Mesenchymal stem cell (in vitro differentiated cells and primary cell): ENCODE measurements around the gene FBXW11.
"Not testable (repeated sequence)": the region's sequence is repeated elsewhere in the genome, so short reads cannot be mapped to it uniquely, and the experiment has no call there.

ENCODE experiments used
- DNase-seq: peaks from one replicate; pipeline ENCODE4 v3.0.0-alpha.2; 2013
- H2AFZ ChIP-seq: one replicate; pipeline ENCODE4 v1.6.1; 2013; ENCODE audit warnings: low read depth, mild to moderate bottlenecking, control low read depth, inconsistent platforms, low read length, moderate library complexity
- H2AK5ac ChIP-seq: 2 replicates; pipeline ENCODE4 v1.6.1; 2013; ENCODE audit warnings: low read length, moderate library complexity, mild to moderate bottlenecking, inconsistent platforms; ENCODE audit not compliant: severe bottlenecking
- H2BK120ac ChIP-seq: one replicate; pipeline ENCODE4 v1.6.1; 2013; ENCODE audit warnings: low read depth, mild to moderate bottlenecking, inconsistent platforms, low read length, moderate library complexity
- H2BK12ac ChIP-seq, 2 experiments: one replicate each; pipeline ENCODE4 v1.6.1; 2013; ENCODE audit warnings: inconsistent platforms in 2 of 2, low read length in 2 of 2, mild to moderate bottlenecking in 2 of 2, moderate library complexity in 2 of 2, control low read depth in 1 of 2
- H2BK15ac ChIP-seq: one replicate; pipeline ENCODE4 v1.6.1; 2013; ENCODE audit warnings: mild to moderate bottlenecking, low read depth, inconsistent platforms; ENCODE audit not compliant: poor library complexity, severe bottlenecking
- H2BK5ac ChIP-seq: 2 replicates; pipeline ENCODE4 v1.6.1; 2013; ENCODE audit warnings: low read depth, mild to moderate bottlenecking, low read length, control low read depth, inconsistent platforms; ENCODE audit not compliant: poor library complexity, severe bottlenecking
- H3K14ac ChIP-seq, 2 experiments: one replicate each; pipeline ENCODE4 v1.6.1; 2013; ENCODE audit warnings: inconsistent platforms in 2 of 2, low read length in 2 of 2, control low read depth in 1 of 2, mild to moderate bottlenecking in 1 of 2, moderate library complexity in 1 of 2
- H3K18ac ChIP-seq, 2 experiments: one replicate each; pipeline ENCODE4 v1.6.1; 2013; ENCODE audit warnings: inconsistent platforms in 2 of 2, low read length in 2 of 2, control low read depth in 1 of 2, low read depth in 1 of 2, mild to moderate bottlenecking in 1 of 2
- H3K23ac ChIP-seq, 2 experiments: one replicate each; pipeline ENCODE4 v1.6.1; 2013; ENCODE audit warnings: inconsistent platforms in 2 of 2, low read length in 2 of 2, mild to moderate bottlenecking in 2 of 2, moderate library complexity in 2 of 2, control low read depth in 1 of 2
- H3K27ac ChIP-seq: 2 replicates; pipeline ENCODE4 v1.5.1; 2013; ENCODE audit warnings: mild to moderate bottlenecking, moderate library complexity, low read length, control low read depth, inconsistent platforms; ENCODE audit not compliant: poor library complexity, severe bottlenecking
- H3K27me3 ChIP-seq, 2 experiments: 2 replicates each; pipeline versions ENCODE4 v1.6.1 to v1.7.0; 2013; ENCODE audit warnings: low read length in 2 of 2, mild to moderate bottlenecking in 2 of 2, moderate library complexity in 2 of 2, control low read depth in 1 of 2, inconsistent platforms in 1 of 2; ENCODE audit not compliant: control insufficient read depth in 1 of 2, insufficient read depth in 1 of 2
- H3K36me3 ChIP-seq, 2 experiments: 2 replicates each; pipeline versions ENCODE4 v1.6.1 to v1.7.0; 2013; ENCODE audit warnings: low read length in 2 of 2, control low read depth in 1 of 2, inconsistent platforms in 1 of 2, low read depth in 1 of 2, mild to moderate bottlenecking in 1 of 2; ENCODE audit not compliant: insufficient read depth in 2 of 2, control insufficient read depth in 1 of 2
- H3K4ac ChIP-seq, 2 experiments: one replicate each; pipeline ENCODE4 v1.6.1; 2013; ENCODE audit warnings: inconsistent platforms in 2 of 2, low read length in 2 of 2, mild to moderate bottlenecking in 2 of 2, moderate library complexity in 2 of 2, control low read depth in 1 of 2, low read depth in 1 of 2
- H3K4me1 ChIP-seq: 2 replicates; pipeline ENCODE4 v1.6.1; 2013; ENCODE audit warnings: low read depth, low read length, control low read depth; ENCODE audit not compliant: control insufficient read depth, insufficient read depth
- H3K4me2 ChIP-seq: 2 replicates; pipeline ENCODE4 v1.6.1; 2013; ENCODE audit warnings: low read length, mild to moderate bottlenecking, inconsistent platforms; ENCODE audit not compliant: poor library complexity, severe bottlenecking
- H3K4me3 ChIP-seq, 2 experiments: 2 replicates each; pipeline versions ENCODE4 v1.5.1 to v1.7.0; 2013; ENCODE audit warnings: low read length in 2 of 2, mild to moderate bottlenecking in 2 of 2, control low read depth in 1 of 2, low read depth in 1 of 2; ENCODE audit not compliant: insufficient read depth in 1 of 2
- H3K79me1 ChIP-seq: replicated peaks from 2 replicates; pipeline ENCODE4 v1.6.1; 2013; ENCODE audit warnings: mild to moderate bottlenecking, control low read depth, low read length, inconsistent platforms; ENCODE audit not compliant: poor library complexity, severe bottlenecking
- H3K9ac ChIP-seq: 2 replicates; pipeline ENCODE4 v1.7.0; 2013; ENCODE audit warnings: mild to moderate bottlenecking, low read length, moderate library complexity
- H3K9me3 ChIP-seq: 2 replicates; pipeline ENCODE4 v1.7.0; 2013; ENCODE audit warnings: mild to moderate bottlenecking, low read length; ENCODE audit not compliant: control insufficient read depth
- H4K8ac ChIP-seq: one replicate; pipeline ENCODE4 v1.6.1; 2013; ENCODE audit warnings: inconsistent platforms, mild to moderate bottlenecking, low read length, moderate library complexity
- H4K91ac ChIP-seq: one replicate; pipeline ENCODE4 v1.6.1; 2013; ENCODE audit warnings: mild to moderate bottlenecking, low read length, inconsistent platforms
- WGBS: methylation state at CpG from one replicate; pipeline ENCODE4 v1.1.7; 2013; ENCODE audit warnings: mixed read lengths; 5-methylcytosine and 5-hydroxymethylcytosine counted together

The FBXW11 gene

DNA sequence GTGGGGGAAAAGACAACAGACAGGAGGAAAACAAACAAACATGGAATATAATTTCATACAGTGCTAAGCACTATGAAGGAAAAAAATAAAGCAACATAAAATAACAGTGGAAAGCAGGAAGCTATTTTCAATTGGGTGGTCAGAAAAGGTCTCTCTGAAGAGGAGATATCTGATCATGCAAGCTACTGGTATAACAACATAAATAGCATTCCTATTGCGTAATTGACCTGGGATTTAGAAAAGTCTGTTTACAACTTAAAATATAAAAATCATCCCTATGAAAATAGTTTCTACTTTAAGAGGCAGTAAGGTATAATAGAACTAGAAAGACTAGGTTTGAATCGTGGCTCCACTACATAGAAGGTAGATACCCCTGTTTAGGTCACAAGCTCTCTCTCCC lies 61.4 kb downstream of the FBXW11 start:
- Histone ChIP-seq H2BK12ac (no peak overlapping the region), H3K4me1 (peaks cover 5% of the 10 kb centered on the region), H3K18ac (no peak overlapping the region), H2BK120ac (no peak overlapping the region), H3K36me3 (no peaks in the 10 kb centered on the region), H3K9me3 (no peaks in the 10 kb centered on the region), H3K9ac (no peak overlapping the region), H4K8ac (no peak overlapping the region), H3K4me3 (peak overlapping the region in 1 of 2 experiments; percentile 3), H3K4ac (no peak overlapping the region), H3K23ac (no peak overlapping the region), H3K27me3 (no peaks in the 10 kb centered on the region), H3K14ac (no peak overlapping the region), H2AFZ (no peak overlapping the region), H3K79me1 (peaks cover 9% of the 10 kb centered on the region), H3K27ac (no peak overlapping the region), H2BK5ac (no peak overlapping the region), H3K4me2 (no peak overlapping the region), H2BK15ac (no peak overlapping the region), H2AK5ac (no peak overlapping the region), H4K91ac (no peak overlapping the region)
- no CpG with 5 or more reads among the region's 2 CpGs for WGBS
- peak; percentile 33 for DNase-seq

DNA sequence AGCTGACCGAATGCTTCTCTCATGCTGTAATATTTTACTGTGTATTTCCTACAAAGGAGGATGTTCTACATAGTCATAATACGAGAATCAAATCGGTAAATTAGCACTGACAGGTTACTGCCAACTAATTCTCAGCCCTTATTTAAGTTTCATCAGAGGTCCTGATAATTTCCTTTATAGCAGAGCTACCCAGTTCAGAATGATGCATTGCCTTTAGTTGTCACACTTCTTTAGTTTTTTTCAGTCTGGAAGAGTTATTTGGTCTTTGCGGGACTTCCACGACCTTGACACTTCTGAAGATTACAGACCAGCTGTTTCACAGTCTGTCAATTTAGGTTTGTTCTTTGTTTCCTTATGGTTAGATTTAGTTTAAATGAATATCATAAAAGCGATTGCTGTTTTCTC lies 64.3 kb downstream of the FBXW11 start:
- H2AFZ ChIP-seq, H3K4me2 ChIP-seq, H2AK5ac ChIP-seq, H2BK12ac ChIP-seq, DNase-seq, H3K23ac ChIP-seq, H2BK120ac ChIP-seq, H3K4me3 ChIP-seq, H4K8ac ChIP-seq, H2BK15ac ChIP-seq, H3K27me3 ChIP-seq, H3K4ac ChIP-seq, H3K36me3 ChIP-seq, H3K9me3 ChIP-seq, H4K91ac ChIP-seq, H3K27ac ChIP-seq, H3K9ac ChIP-seq, H3K79me1 ChIP-seq, H3K14ac ChIP-seq, H2BK5ac ChIP-seq, H3K18ac ChIP-seq, H3K4me1 ChIP-seq: not testable (repeated sequence)
- WGBS: 80% methylated on average over 1 of the region's 6 CpGs

DNA sequence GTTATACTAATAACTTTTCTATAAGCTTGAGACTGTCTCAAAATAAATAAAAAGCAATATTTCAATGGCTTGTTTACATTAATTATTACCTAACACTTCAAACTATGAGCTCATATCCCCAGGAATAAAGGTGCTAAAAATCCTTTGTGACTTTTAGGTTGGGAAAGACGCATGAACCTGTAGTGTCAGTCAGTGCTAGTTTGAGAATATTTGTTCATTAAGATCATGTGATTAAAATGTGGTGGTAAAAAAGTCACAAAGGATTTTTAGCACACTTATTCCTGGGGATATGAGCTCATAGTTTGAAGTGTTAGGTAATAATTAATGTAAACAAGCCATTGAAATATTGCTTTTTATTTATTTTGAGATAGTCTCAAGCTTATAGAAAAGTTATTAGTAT lies 64.8 kb downstream of the FBXW11 start:
- 93% methylated on average over 1 of the region's 1 CpG for WGBS
- H3K9me3 ChIP-seq, H3K4me3 ChIP-seq, H2AFZ ChIP-seq, H3K18ac ChIP-seq, H2BK5ac ChIP-seq, H3K79me1 ChIP-seq, H4K8ac ChIP-seq, H2BK15ac ChIP-seq, H3K4ac ChIP-seq, H2BK120ac ChIP-seq, H3K4me1 ChIP-seq, H3K4me2 ChIP-seq, H3K23ac ChIP-seq, H4K91ac ChIP-seq, H3K27ac ChIP-seq, H2BK12ac ChIP-seq, H3K36me3 ChIP-seq, DNase-seq, H3K9ac ChIP-seq, H2AK5ac ChIP-seq, H3K14ac ChIP-seq, H3K27me3 ChIP-seq: not testable (repeated sequence)

DNA sequence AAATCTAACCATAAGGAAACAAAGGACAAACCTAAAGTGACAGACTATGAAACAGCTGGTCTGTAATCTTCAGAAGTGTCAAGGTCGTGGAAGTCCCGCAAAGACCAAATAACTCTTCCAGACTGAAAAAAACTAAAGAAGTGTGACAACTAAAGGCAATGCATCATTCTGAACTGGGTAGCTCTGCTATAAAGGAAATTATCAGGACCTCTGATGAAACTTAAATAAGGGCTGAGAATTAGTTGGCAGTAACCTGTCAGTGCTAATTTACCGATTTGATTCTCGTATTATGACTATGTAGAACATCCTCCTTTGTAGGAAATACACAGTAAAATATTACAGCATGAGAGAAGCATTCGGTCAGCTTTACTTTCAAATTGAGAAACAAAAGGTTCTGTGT lies 65.2 kb downstream of the FBXW11 start:
- H2BK12ac ChIP-seq, H3K14ac ChIP-seq, H2AFZ ChIP-seq, H3K27me3 ChIP-seq, H3K4me2 ChIP-seq, H3K18ac ChIP-seq, H3K4ac ChIP-seq, H4K91ac ChIP-seq, H3K9me3 ChIP-seq, H2BK5ac ChIP-seq, H3K9ac ChIP-seq, H2AK5ac ChIP-seq, H4K8ac ChIP-seq, H3K79me1 ChIP-seq, H3K27ac ChIP-seq, DNase-seq, H3K4me1 ChIP-seq, H2BK120ac ChIP-seq, H3K4me3 ChIP-seq, H3K23ac ChIP-seq, H3K36me3 ChIP-seq, H2BK15ac ChIP-seq: not testable (repeated sequence)
- WGBS: no CpG with 5 or more reads among the region's 5 CpGs
